H54 (cell line): ENCODE measurements around the gene RPS4Y2.

Source experiments
- DNase-seq: peaks from one replicate; pipeline ENCODE4 v3.0.0; 2011; ENCODE audit warnings: low spot score, mixed read lengths; ENCODE audit not compliant: insufficient read length
- FAIRE-seq: peaks from 3 replicates; lab custom pipeline; 2011; peaks lifted over from hg19 to GRCh38; lab: Jason Lieb, UNC
- POLR2A ChIP-seq: IDR thresholded peaks from 2 replicates; pipeline ENCODE4 v1.6.1; 2011; ENCODE audit warnings: low read depth, mild to moderate bottlenecking, low read length

RPS4Y2 gene

DNA sequence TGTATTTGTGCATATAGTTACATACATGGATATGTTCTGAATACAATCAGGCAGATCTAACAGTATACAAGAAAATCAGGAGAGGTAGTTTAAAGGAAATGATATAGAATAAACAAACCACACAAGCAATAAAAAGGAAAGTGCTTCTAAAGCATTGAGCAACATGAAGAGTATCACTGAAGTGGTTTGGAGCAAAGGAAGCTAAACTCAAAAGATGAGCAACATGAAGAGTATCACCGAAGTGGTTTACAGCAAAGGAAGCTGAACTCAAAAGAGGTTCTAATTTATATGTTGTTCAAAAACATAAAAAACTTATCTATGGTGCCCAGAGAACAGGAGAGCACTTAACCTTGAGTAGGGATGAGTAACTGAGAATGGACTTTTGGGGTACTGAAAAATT lies 29.1 kb downstream of the RPS4Y2 start:
- no peak for DNase-seq
- TF ChIP-seq POLR2A = no peak
- no peak for FAIRE-seq

GRCh38 chrY:20787076-20787475 lies 31.2 kb downstream of the RPS4Y2 start:
- DNase-seq (no peak), FAIRE-seq (no peak)
- no peak for TF ChIP-seq POLR2A

DNA sequence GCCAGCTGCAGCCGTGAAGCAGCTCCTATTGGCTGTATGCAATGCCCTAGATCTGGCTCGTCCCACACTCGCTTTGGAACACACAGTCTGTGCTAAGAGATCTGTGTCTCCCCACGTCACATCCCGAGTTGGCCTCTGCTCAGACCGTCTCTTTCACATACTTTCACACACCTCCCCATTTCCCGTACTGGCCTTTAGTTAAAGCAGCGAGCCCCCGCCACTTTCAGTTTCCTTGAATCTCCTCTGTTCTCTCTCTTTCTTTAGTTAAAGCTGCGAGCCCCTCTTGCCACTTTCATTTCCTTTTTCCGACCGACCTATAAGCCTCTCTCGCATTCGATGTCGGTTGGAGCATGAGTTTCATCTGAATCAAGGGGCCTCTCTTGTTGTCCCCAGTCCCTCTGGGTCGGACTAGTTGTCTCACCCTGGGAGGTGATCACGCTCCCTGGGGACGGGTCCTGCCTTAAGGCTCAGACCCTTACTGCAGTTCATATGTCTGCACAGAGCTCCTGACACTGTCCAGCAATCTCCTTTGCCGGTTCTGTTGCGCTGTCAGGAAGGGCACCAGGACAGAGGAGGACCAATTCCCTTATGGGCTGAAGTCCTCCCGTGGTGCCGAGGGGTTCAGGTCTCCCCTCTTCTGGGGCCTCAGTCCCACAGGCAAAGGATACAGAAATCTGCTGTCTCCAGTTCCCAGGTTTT lies 42.6 kb downstream of the RPS4Y2 start:
- DNase-seq = no peak
- FAIRE-seq = no peak
- no peak for TF ChIP-seq POLR2A

DNA sequence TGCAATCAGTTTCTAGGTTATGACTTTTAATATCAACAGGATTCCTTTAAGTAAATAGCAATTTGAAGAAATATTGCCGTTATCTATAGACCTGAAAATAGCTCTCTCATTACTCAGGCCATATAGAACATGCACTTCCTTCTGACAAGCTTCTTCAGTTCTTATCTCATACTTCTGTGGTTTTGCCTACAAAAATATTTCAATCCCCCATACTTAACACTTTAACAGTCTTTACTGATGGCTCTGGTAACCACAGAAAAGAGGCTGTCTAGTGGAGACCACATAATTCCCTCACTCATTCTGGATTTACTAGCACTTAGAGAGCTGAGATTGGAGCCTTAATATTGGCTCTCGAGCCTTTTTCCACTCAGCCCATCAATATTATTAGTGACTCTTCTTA lies 46.8 kb downstream of the RPS4Y2 start:
- TF ChIP-seq POLR2A = no peak
- FAIRE-seq (no peak), DNase-seq (no peak)

GRCh38 chrY:20806243-20806642 lies 50.3 kb downstream of the RPS4Y2 start:
- no peak for TF ChIP-seq POLR2A
- DNase-seq (no peak), FAIRE-seq (no peak)

DNA sequence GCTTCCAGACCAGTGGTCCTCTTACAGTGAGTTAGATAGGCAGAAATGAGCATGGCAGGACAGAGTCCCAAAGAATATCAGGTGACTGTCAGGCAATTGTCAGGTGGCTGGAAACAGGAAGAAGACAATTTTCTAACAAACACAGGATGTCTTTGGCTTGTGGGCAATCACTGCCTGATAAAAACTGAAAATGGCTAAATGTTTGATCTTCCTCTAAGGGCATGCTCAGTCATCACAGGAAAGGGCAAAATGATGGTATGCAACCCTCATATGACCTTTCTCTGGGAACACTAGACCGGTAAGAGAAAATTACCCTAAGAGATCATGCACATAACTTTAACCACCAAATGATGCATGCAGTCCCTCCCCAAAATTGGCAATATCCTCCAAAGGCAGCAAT lies 57.6 kb downstream of the RPS4Y2 start:
- no peak for TF ChIP-seq POLR2A
- no peak for FAIRE-seq
- no peak for DNase-seq

DNA sequence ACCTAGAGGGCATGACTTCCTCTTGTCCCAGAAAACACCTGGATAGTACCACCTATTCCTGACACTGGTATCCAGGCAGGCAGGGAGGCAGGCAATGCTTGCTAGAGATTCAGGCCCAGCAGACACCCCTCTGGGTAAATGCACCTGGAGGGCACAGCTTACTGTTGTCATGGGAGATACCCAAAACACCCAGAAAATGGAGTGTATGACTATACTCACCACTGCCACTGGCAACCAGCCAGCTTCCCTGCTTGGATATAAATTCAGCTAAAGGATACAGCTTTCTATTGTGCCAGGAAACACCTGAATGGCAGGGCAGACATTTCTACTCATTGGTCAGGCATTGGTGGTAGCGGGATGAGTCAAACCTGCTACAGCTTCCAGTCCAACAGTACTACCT lies 58.9 kb downstream of the RPS4Y2 start:
- TF ChIP-seq POLR2A = no peak
- FAIRE-seq (no peak), DNase-seq (no peak)

DNA sequence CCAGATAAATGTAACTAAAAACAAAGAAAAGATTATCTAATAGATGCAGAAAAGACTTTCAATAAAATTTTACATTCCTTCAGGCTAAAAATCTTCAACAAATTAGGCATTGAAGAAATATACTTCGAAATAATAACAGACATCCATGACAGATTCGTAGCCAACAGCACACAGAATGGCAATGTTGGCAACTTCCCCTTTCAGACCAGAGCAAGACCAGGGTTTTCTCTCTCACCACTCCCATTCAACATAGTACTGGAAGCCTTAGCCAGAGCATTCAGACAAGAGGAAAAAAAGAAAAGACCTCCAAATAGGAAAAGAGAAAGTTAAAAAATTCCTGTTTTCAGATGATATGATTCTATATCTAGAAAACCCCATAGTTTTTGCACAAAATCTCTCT lies 61.2 kb downstream of the RPS4Y2 start:
- FAIRE-seq (no peak), DNase-seq (no peak)
- TF ChIP-seq POLR2A = no peak
